ENCODE results near the gene PITRM1.

The PITRM1 gene

GRCh38 chr10:3105166-3105565, 67.4 kb downstream of the PITRM1 start:
- no peak for TF ChIP-seq ZNF274 (IDR thresholded peaks at IDR 0.05; ENCODE audit: low read depth, low read length)
- H3K4me3 ChIP-seq (ENCODE audit: low read length) = no peak overlapping the region

- no peak for TF ChIP-seq ZNF274 (IDR thresholded peaks at IDR 0.05; ENCODE audit: low read depth, low read length)
- no peak overlapping the region for H3K4me3 ChIP-seq (ENCODE audit: low read length)
Measured at GRCh38 chr10:3104251-3104918, 68.2 kb downstream of the PITRM1 start.

DNA sequence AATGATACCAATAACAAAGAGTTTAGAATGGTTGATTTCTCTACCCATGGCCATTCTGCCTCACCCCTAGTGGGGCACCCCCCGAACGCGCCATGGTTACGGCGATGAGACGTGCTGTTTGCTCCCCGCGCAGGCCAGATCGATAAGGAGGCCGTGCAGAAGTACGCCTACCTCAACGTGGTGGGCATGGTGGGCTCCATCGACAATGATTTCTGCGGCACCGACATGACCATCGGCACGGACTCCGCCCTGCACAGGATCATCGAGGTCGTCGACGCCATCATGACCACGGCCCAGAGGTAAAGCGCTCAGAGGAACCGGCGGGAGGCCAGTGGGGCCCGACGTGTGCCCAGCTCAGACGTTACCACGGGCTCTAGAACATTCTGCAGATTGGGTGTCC, 68.9 kb downstream of the PITRM1 start:
- TF ChIP-seq ZNF274 (IDR thresholded peaks at IDR 0.05; ENCODE audit: low read depth, low read length) = no peak

DNA sequence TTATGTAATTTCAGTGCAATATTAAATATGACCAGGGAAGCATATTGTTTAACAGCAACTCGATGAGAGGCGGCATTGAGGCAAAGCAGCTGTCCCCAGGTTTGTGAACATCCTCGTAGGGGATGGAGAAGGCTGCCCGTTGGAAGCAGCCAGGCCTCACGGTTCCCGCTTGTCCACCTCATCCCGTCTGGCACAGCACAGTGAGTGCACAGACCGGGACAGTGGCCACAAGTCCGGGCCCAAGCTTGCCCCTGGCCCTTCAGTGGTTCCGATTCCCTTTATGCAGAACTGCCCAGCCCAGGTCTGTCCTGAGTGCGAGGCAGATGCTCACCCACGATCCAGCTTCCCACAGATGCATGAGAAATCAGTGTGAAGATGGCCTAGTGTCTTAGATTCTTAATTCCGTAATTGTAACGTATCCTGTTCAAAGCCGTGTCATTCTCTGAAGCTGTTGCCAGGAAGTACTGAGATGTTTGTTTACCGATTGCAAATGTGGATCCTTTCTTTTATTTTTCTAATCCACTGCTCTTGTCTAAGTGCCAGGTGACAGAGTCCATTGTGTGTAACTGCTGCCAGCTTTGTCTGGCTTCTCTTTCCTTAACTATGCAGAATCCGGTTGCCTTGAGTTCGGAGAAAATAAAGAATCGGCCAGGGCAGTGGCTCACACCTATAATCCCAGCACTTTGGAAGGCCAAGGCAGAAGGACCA, 69.7 kb downstream of the PITRM1 start:
- no peak overlapping the region for H3K4me3 ChIP-seq (ENCODE audit: low read length)
- no peak for TF ChIP-seq ZNF274 (IDR thresholded peaks at IDR 0.05; ENCODE audit: low read depth, low read length)

More for the DNA sequence above, 68.9 kb downstream of the PITRM1 start:
- no peak overlapping the region for H3K4me3 ChIP-seq (ENCODE audit: low read length)

DNA sequence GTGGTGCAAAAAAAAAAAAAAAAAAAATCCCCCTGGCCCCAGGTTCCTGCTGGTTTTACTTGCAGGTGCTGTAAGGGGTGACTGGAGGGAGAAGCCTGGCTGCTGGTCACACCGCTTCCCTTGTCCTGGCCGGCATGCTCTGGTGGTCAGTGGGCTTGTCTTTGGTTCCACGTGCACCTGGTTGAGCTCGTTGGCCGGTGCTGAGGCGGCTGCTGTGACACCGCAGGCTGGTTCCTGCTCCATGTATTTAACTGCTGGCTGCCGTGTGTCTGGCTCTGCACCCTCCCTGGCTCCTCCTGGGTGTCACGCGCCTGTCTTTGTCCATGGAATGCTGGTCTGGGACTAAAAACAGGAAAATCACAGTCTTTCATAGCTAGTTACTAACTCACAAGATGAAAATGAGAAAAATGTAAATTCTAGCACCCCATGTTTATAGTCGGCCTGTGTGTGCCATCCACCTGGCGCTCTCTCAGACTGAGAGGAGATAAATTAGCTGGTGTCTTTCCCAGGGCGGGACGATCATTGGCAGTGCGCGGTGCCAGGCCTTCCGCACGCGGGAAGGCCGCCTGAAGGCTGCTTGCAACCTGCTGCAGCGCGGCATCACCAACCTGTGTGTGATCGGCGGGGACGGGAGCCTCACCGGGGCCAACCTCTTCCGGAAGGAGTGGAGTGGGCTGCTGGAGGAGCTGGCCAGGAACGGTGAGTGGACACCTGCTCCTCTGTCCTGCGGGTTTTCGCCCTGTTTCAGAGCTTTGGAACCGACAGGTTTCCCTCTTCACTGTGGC, 71.5 kb downstream of the PITRM1 start:
- TF ChIP-seq ZNF274 (IDR thresholded peaks at IDR 0.05; ENCODE audit: low read depth, low read length) = no peak
- H3K4me3 ChIP-seq (ENCODE audit: low read length) = no peak overlapping the region

DNA sequence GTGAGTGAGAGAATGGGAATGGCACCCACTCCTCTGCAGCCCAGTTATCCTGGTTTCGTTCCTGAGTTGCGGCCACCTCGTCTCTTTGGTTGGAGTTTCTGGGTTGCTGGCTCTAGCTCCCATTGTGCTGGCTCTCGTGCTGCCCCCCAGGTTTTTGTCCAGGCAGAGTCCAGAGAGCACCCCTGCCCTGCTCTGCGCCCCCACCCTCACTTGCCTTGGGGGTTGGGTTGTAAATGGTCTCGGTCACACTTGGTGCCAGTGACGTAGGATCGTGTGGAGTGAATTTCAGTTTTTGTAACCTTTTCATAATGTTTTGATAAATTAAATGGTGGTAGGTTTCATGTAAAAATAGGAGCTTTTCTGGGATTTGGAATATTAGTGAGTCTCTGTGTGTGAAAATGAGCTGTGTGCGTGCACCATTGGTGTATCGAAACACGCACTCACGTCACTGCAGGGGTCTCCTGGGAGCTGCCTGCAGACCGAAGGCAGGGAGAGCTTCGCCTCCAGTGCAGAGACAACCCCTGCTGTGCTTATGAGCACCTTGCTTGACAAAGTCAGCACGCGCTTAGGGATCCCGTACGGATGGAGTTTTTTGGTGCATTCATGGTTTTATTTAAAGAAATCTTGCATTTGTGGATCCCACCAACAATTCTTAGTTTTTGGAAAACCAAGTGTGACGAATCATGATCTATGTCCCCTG, 72.3 kb downstream of the PITRM1 start:
- H3K4me3 ChIP-seq (ENCODE audit: low read length) = no peak overlapping the region
- no peak for TF ChIP-seq ZNF274 (IDR thresholded peaks at IDR 0.05; ENCODE audit: low read depth, low read length)

- no peak for TF ChIP-seq ZNF274 (IDR thresholded peaks at IDR 0.05; ENCODE audit: low read depth, low read length)
- no peak overlapping the region for H3K4me3 ChIP-seq (ENCODE audit: low read length)
Measured at GRCh38 chr10:3099291-3100092, 73.1 kb downstream of the PITRM1 start.

DNA sequence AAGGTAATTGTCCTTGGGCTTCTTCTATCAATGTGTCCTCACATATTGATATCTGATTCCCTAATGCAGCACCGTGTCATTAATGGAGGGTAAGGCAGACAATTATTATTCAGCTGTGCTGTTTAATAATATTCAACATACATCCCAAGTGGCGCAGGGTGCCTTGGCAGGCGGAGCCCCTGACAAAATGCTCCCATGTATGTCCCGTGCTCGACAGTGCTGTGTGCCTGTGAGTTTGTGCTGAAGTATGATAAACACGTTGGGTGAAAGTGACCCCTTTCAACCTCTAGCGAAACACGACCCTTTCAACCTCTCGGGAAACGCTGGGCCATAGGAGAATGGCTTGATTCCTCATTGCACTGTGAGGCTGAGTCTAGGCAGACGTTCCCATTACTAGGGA, 73.9 kb downstream of the PITRM1 start:
- TF ChIP-seq ZNF274 (IDR thresholded peaks at IDR 0.05; ENCODE audit: low read depth, low read length) = no peak
- H3K4me3 ChIP-seq (ENCODE audit: low read length) = no peak overlapping the region

GRCh38 chr10:3097160-3097559, 75.4 kb downstream of the PITRM1 start:
- H3K4me3 ChIP-seq (ENCODE audit: low read length) = no peak overlapping the region
- TF ChIP-seq ZNF274 (IDR thresholded peaks at IDR 0.05; ENCODE audit: low read depth, low read length) = no peak

- H3K4me3 ChIP-seq (ENCODE audit: low read length) = no peak overlapping the region
- no peak for TF ChIP-seq ZNF274 (IDR thresholded peaks at IDR 0.05; ENCODE audit: low read depth, low read length)
Measured at GRCh38 chr10:3096149-3096548, 76.4 kb downstream of the PITRM1 start.

GRCh38 chr10:3095373-3096139, 77.0 kb downstream of the PITRM1 start:
- H3K4me3 ChIP-seq (ENCODE audit: low read length) = no peak overlapping the region
- TF ChIP-seq ZNF274 (IDR thresholded peaks at IDR 0.05; ENCODE audit: low read depth, low read length) = no peak

- no peak for TF ChIP-seq ZNF274 (IDR thresholded peaks at IDR 0.05; ENCODE audit: low read depth, low read length)
- H3K4me3 ChIP-seq (ENCODE audit: low read length) = no peak overlapping the region
Measured at GRCh38 chr10:3094609-3095036, 78.0 kb downstream of the PITRM1 start.

DNA sequence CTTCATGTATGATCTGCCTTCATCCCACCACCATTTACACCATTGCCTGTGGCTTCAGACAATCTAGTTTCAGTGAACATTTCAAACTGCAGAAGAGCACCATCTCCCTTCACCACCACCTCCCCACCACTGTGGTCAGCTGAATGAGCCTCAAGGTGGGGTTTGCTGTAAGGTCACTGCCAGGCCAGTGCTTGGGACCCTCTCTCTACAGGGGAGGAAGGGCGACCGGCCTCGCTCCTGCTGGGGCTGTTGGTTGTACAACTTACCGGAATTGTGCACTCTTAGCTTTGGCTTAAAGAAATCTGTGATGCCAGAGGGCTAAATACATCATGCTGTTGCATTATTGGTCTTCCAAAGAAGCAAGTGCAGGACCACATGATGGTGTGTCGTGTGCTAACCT, 78.6 kb downstream of the PITRM1 start:
- no peak for TF ChIP-seq ZNF274 (IDR thresholded peaks at IDR 0.05; ENCODE audit: low read depth, low read length)
- H3K4me3 ChIP-seq (ENCODE audit: low read length) = no peak overlapping the region

Data from GM08714 (cell line).